Stimulated activated naive CD8-positive, alpha-beta T cell treated with anti-CD3 and anti-CD28 coated beads, Interleukin-15, amount 100 ng/mL, for 72 hours (primary cell): ENCODE data around the gene FOXJ3.

Experiments used
- ATAC-seq: fragments of 150-1000 bp; cut with Tn5 transposase; 2 replicates; pipeline ENCODE4 v1.10.0; 2021; ENCODE audit warnings: mild to moderate bottlenecking, moderate library complexity
- DNase-seq, 2 donors: peaks; one replicate each; pipeline ENCODE4 v3.0.0; 2021 to 2022
- H3K27ac Mint-ChIP-seq, 2 donors: one replicate each; pipeline ENCODE4 v1.8.0; 2022; ENCODE audit warnings: mild to moderate bottlenecking in 2 of 2, mixed read lengths in 2 of 2, moderate library complexity in 2 of 2
- H3K27me3 Mint-ChIP-seq: one replicate; pipeline ENCODE4 v1.8.0; 2022; ENCODE audit warnings: mixed read lengths
- H3K4me1 Mint-ChIP-seq: one replicate; pipeline ENCODE4 v1.8.0; 2022; ENCODE audit warnings: mild to moderate bottlenecking, mixed read lengths
- H3K4me3 Mint-ChIP-seq, 2 donors: one replicate each; pipeline ENCODE4 v1.8.0; 2022; ENCODE audit warnings: mild to moderate bottlenecking in 2 of 2, mixed read lengths in 2 of 2, moderate library complexity in 1 of 2
- H3K9me3 Mint-ChIP-seq, 2 donors: one replicate each; pipeline ENCODE4 v1.8.0; 2022; ENCODE audit warnings: mixed read lengths in 2 of 2

The FOXJ3 gene

DNA sequence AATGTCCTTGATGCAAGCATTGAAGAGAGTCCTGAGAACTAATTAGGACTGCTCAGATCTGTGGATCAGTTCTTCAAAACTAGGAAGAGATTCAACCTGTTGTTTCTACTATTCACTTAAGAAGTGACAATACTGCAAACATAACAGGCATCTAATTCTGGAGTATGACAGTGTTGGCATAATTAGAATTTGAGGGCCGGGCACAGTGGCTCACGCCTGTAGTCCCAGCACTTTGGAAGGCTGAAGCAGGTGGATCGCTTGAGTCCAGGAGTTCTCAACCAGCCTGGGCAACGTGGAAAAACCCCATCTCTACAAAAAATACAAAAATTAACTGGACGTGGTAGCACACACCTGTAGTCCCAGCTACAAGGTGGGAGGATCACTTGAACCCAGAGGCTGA lies 8.0 kb upstream of the FOXJ3 start:
- DNase-seq, result no peak

GRCh38 chr1:42340901-42341300 lies 5.9 kb upstream of the FOXJ3 start:
- Mint-ChIP-seq H3K4me3 (no peak overlapping the region), H3K9me3 (no peaks in the 10 kb centered on the region), H3K27ac (no peak overlapping the region), H3K27me3 (peaks cover 8% of the 10 kb centered on the region), H3K4me1 (peaks cover 15% of the 10 kb centered on the region)
- ATAC-seq (no peak), DNase-seq (no peak)

More for the DNA sequence above, 8.0 kb upstream of the FOXJ3 start:
- no peak for ATAC-seq
- H3K9me3 Mint-ChIP-seq, result no peaks in the 10 kb centered on the region
- H3K27me3 Mint-ChIP-seq, result peaks cover 8% of the 10 kb centered on the region
- no peak overlapping the region for H3K27ac Mint-ChIP-seq
- no peak overlapping the region for H3K4me3 Mint-ChIP-seq
- no peaks in the 10 kb centered on the region for H3K4me1 Mint-ChIP-seq

DNA sequence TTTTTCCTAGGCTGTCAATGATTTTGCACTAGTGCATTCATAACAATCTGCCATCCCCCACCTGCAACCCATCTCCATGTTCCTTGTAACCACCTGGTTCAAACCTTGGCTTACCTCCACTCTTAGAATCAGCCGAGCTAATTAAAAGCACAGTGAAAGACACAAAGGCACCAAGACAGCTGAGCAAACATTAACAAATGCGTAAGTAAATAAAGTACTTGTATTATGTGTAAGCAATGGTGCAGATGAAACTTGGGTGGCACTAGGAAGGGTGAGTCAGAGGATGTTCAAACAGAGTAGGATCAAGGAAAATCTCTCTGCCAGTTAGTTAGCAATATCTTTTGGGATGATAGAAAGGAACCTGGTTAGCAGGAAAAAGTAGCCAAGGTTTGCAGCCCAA lies 5.1 kb upstream of the FOXJ3 start:
- DNase-seq, result no peak
- Mint-ChIP-seq H3K4me1 (peaks cover 17% of the 10 kb centered on the region), H3K27me3 (peaks cover 1% of the 10 kb centered on the region), H3K27ac (no peak overlapping the region), H3K4me3 (no peak overlapping the region), H3K9me3 (no peaks in the 10 kb centered on the region)
- ATAC-seq, result no peak

DNA sequence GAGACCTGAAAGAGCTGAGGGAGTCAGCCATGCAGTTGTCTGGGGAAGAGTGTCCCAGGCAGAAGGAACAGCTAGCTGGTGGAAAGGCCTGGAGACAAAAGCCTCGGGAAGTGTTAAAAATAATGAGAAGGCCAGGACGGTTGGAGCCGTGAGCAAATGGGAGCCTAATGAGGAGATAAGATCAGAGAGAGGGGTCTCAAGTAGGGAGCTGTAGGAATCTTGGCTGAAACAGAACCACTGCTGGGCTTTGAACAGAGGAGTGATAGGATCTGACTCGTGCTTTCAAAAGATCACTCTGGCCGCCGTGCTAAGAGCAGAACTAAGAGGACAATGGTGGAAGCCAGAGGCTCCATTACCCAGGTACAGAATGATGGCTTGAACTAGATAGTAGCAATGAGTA lies 1.9 kb upstream of the FOXJ3 start:
- H3K4me1 Mint-ChIP-seq, result peaks cover 38% of the 10 kb centered on the region
- ATAC-seq (no peak), DNase-seq (no peak)
- no peak overlapping the region for H3K4me3 Mint-ChIP-seq
- no peaks in the 10 kb centered on the region for H3K27me3 Mint-ChIP-seq
- no peaks in the 10 kb centered on the region for H3K9me3 Mint-ChIP-seq
- peak overlapping the region in 1 of 2 donors; percentile 84 for H3K27ac Mint-ChIP-seq

- Mint-ChIP-seq H3K27ac (peak overlapping the region; percentile 95 to 96), H3K4me1 (peaks cover 45% of the 10 kb centered on the region)
These were observed 929 bp upstream of the FOXJ3 start for GRCh38 chr1:42335809-42336518.

DNA sequence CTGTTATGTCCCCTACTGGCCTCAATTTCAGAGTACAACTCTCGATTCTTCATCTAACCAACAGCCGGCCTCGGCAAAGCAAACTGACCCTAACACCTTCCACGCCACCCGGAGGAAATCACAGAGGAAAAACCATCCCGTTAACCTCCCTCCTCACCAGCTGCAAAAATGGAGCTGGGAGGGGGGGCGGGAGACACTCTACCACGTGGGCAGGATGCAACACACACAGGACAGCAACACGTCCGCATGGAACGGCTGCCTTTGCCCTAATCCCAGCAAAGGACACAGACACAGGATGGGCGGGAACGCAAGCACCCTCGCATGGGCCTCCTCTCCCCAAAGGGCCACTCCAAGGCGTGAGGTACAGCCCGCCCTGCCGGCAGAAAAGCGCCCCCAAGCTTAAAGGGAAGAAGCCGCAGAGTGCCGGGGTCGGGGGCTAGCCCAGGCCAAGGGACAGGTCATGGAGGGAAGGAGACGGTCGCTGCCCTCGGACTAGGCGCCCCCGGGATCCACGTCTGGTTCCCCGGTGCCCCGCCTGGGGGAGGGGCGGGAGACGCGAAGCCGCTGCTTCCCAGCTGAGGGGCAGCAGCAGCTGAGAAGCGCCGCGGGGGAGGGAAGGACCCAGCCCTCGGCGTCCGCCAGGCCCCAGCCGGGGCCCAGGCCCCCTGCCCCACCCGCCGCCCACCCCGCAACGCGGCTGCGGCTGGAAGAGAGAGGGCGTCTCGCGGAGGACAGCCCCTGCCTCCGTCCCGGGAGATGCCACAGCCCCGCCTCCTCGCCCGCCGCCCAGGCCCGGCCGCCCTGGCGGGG lies 590 bp downstream of the FOXJ3 start:
- Mint-ChIP-seq H3K27me3 (no peaks in the 10 kb centered on the region), H3K9me3 (no peaks in the 10 kb centered on the region), H3K4me3 (peak overlapping the region; percentile 79 to 95), H3K27ac (peak overlapping the region; percentile 92 to 96), H3K4me1 (peaks cover 60% of the 10 kb centered on the region)
- ATAC-seq, result peak; percentile 64
- no peak for DNase-seq

More at GRCh38 chr1:42335809-42336518, 929 bp upstream of the FOXJ3 start:
- DNase-seq (no peak), ATAC-seq (no peak)
- Mint-ChIP-seq H3K4me3 (peak overlapping the region; percentile 90), H3K9me3 (no peaks in the 10 kb centered on the region), H3K27me3 (no peaks in the 10 kb centered on the region)

GRCh38 chr1:42333662-42334239 lies 1.3 kb downstream of the FOXJ3 start:
- DNase-seq (no peak), ATAC-seq (no peak)
- Mint-ChIP-seq H3K9me3 (no peaks in the 10 kb centered on the region), H3K4me1 (peaks cover 67% of the 10 kb centered on the region), H3K4me3 (peak overlapping the region; percentile 79 to 95), H3K27ac (peak overlapping the region; percentile 10 to 96), H3K27me3 (no peaks in the 10 kb centered on the region)

DNA sequence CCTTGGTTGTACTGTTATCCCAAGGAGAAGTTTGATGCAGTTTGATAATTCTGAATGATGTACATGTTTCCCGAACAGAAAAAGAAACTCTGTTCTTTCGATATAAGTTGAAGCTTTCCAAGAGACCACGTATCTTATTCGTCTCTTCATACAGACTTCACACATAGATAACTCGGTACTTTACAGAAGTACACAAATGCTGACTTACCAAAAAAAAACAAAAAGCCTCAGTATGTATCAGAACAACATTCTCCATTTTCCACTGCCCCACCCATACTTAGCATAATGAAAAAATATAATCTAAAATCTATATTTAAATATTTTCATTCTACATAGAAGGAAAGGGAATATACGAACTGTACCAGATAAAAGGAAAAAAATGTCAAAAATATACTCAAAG lies 2.2 kb downstream of the FOXJ3 start:
- no peak overlapping the region for H3K27ac Mint-ChIP-seq
- H3K9me3 Mint-ChIP-seq, result no peaks in the 10 kb centered on the region
- no peak for ATAC-seq
- H3K27me3 Mint-ChIP-seq, result no peaks in the 10 kb centered on the region
- peaks cover 72% of the 10 kb centered on the region for H3K4me1 Mint-ChIP-seq
- H3K4me3 Mint-ChIP-seq, result peak overlapping the region; percentile 79 to 95
- DNase-seq, result no peak

- no peak overlapping the region for H3K4me3 Mint-ChIP-seq
- ATAC-seq (no peak), DNase-seq (no peak)
- no peak overlapping the region for H3K27ac Mint-ChIP-seq
- H3K27me3 Mint-ChIP-seq, result no peaks in the 10 kb centered on the region
- H3K4me1 Mint-ChIP-seq, result peaks cover 74% of the 10 kb centered on the region
- H3K9me3 Mint-ChIP-seq, result no peaks in the 10 kb centered on the region
These were observed 4.8 kb downstream of the FOXJ3 start for GRCh38 chr1:42330215-42330614.

DNA sequence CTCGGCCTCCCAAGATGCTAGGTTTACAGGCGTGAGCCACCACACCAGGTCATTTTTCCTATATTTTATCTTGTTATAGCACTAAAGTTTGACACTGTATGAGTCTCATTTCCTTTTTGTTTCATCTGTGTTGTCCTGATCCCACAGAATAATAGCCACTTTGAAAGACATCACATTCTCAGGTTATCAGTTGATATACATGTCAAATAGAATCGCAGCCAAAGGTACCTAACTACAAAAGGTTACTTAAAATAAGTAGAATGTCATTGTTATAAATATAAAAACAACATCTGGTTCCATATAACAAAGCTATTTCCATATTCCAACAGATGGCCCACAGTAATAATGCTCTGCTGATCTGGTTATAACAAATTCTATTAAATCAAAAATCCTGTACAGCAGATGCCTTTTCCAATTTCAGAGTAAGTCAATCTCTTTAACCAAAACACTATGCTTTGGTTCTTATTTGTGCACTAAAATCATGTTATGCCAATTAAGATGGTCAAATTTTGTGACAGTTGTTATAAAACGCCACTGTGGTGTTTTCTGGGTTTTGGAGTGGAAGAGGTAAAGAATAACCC lies 6.0 kb downstream of the FOXJ3 start:
- H3K4me3 Mint-ChIP-seq, result no peak overlapping the region
- DNase-seq (no peak), ATAC-seq (no peak)
- no peaks in the 10 kb centered on the region for H3K27me3 Mint-ChIP-seq
- H3K4me1 Mint-ChIP-seq, result peaks cover 84% of the 10 kb centered on the region
- H3K27ac Mint-ChIP-seq, result no peak overlapping the region
- H3K9me3 Mint-ChIP-seq, result no peaks in the 10 kb centered on the region

DNA sequence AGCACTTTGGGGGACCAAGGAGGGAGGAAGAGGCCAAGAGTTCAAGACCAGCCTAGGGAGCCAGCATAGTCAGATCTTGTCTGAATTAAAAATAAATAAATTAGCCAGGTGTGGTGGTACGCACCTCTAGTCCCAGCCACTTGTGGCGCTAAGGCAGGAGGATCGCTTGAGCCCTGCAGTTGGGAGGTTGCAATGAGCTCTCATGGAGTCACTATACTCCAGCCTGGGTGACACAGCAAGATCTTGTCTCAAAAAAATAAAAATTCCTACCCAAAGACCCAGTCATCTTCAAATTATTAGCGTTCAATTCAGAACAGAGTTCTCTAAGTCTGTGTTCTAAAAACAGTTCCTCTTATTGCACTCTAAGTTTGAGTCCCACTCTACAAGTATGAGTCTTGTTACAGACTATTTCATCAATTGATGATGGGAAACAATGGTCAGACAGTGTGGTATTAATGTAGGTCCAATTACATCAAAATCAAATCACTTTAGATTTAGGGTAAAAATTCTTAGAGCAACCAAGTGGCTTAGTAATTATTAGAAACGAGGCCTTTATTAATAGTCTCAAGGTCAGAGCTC lies 6.9 kb downstream of the FOXJ3 start:
- Mint-ChIP-seq H3K9me3 (no peaks in the 10 kb centered on the region), H3K27ac (no peak overlapping the region), H3K27me3 (no peaks in the 10 kb centered on the region), H3K4me3 (no peak overlapping the region), H3K4me1 (peaks cover 82% of the 10 kb centered on the region)
- DNase-seq, result no peak
- ATAC-seq, result no peak

DNA sequence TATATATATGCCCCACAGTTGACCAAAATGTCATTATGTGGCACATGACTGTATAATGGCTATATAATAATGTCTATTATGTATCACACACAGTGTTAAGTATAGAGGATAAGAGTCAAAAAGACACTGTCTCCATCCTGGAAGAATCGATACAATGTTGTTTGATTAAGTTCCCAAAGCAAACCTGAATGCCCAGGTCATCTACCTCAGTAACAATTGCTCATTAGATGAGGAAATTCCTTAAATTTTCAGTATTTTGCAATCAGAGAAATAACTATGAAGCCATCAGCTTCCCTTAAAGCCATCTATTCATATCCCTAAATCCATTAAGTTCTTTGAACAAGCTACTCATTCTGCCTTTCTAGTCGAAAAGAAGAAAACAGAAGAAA lies 10.0 kb downstream of the FOXJ3 start:
- no peak for DNase-seq
- peaks cover 84% of the 10 kb centered on the region for H3K4me1 Mint-ChIP-seq
- H3K4me3 Mint-ChIP-seq, result no peak overlapping the region
- H3K27me3 Mint-ChIP-seq, result no peaks in the 10 kb centered on the region
- no peak overlapping the region for H3K27ac Mint-ChIP-seq
- H3K9me3 Mint-ChIP-seq, result no peaks in the 10 kb centered on the region
- no peak for ATAC-seq

GRCh38 chr1:42324398-42325013 lies 10.5 kb downstream of the FOXJ3 start:
- DNase-seq, result no peak
- no peak overlapping the region for H3K27ac Mint-ChIP-seq
- peaks cover 85% of the 10 kb centered on the region for H3K4me1 Mint-ChIP-seq
- H3K27me3 Mint-ChIP-seq, result no peaks in the 10 kb centered on the region
- H3K4me3 Mint-ChIP-seq, result no peak overlapping the region
- H3K9me3 Mint-ChIP-seq, result no peaks in the 10 kb centered on the region
- ATAC-seq, result no peak

GRCh38 chr1:42323551-42323950 lies 11.5 kb downstream of the FOXJ3 start:
- no peaks in the 10 kb centered on the region for H3K9me3 Mint-ChIP-seq
- H3K4me3 Mint-ChIP-seq, result no peak overlapping the region
- H3K4me1 Mint-ChIP-seq, result peaks cover 87% of the 10 kb centered on the region
- ATAC-seq, result no peak
- no peak overlapping the region for H3K27ac Mint-ChIP-seq
- DNase-seq, result no peak
- no peaks in the 10 kb centered on the region for H3K27me3 Mint-ChIP-seq

- Mint-ChIP-seq H3K27me3 (no peaks in the 10 kb centered on the region), H3K9me3 (no peaks in the 10 kb centered on the region), H3K27ac (peak overlapping the region in 1 of 2 donors; percentile 73), H3K4me1 (peaks cover 85% of the 10 kb centered on the region), H3K4me3 (no peak overlapping the region)
- ATAC-seq (no peak), DNase-seq (no peak)
These were observed 12.5 kb downstream of the FOXJ3 start for GRCh38 chr1:42322577-42322976.
